Thyroid gland (tissue), 4 donors: ENCODE data around the gene TLR1.

Experiments
- POLR2A ChIP-seq, 2 donors: fragments of 450-650 bp; IDR thresholded peaks; one replicate each; pipeline ENCODE4 v1.6.1; 2017; ENCODE audit warnings: antibody characterized with exemption in 2 of 2, mild to moderate bottlenecking in 2 of 2, moderate library complexity in 1 of 2
- TF ChIP-seq, protein P1 (sequence below), 6 experiments: fragments of 200-600 bp in 3 of 6; fragments of 450-650 bp in 3 of 6; sonication (generic) in 3 of 6; IDR thresholded peaks; one replicate each; pipeline ENCODE4 v1.5.1; 2016 to 2019; ENCODE audit warnings: antibody characterized with exemption in 6 of 6, mild to moderate bottlenecking in 2 of 6, inconsistent platforms in 1 of 6, moderate library complexity in 1 of 6

DNA sequence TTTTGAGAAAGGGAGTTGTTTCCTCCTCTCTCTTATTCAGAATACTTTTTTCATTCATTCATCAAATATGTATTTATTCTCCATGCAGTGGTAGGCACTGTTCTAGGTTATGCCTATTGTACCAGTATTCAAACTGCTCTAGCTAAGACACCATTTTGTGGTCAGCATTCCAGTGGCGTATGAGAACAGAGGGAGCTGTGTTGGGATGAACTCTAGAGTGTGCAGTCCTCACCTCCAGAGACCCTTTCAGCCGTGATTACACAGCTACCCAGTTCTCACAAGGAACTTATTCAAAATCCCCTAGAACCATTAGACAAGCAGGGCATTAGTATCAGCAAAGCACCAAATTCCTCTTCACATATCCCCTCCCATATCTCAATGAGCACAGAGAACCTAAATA is 4.2 kb downstream of the TLR1 start:
- no peak for TF ChIP-seq POLR2A (IDR thresholded peaks at IDR 0.05)
- TF ChIP-seq, protein P1, sequence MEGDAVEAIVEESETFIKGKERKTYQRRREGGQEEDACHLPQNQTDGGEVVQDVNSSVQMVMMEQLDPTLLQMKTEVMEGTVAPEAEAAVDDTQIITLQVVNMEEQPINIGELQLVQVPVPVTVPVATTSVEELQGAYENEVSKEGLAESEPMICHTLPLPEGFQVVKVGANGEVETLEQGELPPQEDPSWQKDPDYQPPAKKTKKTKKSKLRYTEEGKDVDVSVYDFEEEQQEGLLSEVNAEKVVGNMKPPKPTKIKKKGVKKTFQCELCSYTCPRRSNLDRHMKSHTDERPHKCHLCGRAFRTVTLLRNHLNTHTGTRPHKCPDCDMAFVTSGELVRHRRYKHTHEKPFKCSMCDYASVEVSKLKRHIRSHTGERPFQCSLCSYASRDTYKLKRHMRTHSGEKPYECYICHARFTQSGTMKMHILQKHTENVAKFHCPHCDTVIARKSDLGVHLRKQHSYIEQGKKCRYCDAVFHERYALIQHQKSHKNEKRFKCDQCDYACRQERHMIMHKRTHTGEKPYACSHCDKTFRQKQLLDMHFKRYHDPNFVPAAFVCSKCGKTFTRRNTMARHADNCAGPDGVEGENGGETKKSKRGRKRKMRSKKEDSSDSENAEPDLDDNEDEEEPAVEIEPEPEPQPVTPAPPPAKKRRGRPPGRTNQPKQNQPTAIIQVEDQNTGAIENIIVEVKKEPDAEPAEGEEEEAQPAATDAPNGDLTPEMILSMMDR (IDR thresholded peaks at IDR 0.05), result no peak
